LNCaP clone FGC (cell line): Measurements from ENCODE around the gene ARHGAP15.

Experiments used
- DNase-seq: peaks from one replicate; pipeline ENCODE4 v3.0.0-alpha.2; 2011; ENCODE audit warnings: low read depth
- H3K4me3 ChIP-seq: 2 replicates; pipeline ENCODE4 v1.5.1; 2011; ENCODE audit warnings: mild to moderate bottlenecking, low read depth, low read length, control low read depth
- TF ChIP-seq, protein P1 (sequence below): IDR thresholded peaks from 2 replicates; pipeline ENCODE4 v1.5.1; 2012; ENCODE audit warnings: mild to moderate bottlenecking; ENCODE audit not compliant: control insufficient read depth, insufficient read depth; ENCODE audit errors: extremely low read depth

The ARHGAP15 gene

DNA sequence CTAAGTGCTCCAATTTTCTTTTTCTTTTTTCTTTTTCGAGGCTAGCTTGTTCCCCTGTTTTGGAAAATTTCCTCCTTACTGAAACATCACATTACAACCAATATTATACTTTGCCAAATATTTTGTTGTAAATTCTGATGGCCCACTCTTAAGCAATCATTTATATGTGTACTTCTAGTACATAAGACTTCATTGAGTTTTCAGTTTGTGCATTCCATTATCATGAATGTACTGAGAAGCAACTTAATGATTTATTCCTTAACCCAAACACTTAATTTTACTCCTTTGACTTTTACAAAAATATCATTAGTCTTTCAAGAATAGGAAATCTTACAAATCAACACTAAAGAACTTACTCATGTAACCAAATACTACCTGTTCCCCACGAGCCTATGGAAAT, 242.4 kb downstream of the ARHGAP15 start:
- no peak for DNase-seq
- TF ChIP-seq, protein P1, sequence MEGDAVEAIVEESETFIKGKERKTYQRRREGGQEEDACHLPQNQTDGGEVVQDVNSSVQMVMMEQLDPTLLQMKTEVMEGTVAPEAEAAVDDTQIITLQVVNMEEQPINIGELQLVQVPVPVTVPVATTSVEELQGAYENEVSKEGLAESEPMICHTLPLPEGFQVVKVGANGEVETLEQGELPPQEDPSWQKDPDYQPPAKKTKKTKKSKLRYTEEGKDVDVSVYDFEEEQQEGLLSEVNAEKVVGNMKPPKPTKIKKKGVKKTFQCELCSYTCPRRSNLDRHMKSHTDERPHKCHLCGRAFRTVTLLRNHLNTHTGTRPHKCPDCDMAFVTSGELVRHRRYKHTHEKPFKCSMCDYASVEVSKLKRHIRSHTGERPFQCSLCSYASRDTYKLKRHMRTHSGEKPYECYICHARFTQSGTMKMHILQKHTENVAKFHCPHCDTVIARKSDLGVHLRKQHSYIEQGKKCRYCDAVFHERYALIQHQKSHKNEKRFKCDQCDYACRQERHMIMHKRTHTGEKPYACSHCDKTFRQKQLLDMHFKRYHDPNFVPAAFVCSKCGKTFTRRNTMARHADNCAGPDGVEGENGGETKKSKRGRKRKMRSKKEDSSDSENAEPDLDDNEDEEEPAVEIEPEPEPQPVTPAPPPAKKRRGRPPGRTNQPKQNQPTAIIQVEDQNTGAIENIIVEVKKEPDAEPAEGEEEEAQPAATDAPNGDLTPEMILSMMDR: no peak
- no peak overlapping the region for H3K4me3 ChIP-seq

DNA sequence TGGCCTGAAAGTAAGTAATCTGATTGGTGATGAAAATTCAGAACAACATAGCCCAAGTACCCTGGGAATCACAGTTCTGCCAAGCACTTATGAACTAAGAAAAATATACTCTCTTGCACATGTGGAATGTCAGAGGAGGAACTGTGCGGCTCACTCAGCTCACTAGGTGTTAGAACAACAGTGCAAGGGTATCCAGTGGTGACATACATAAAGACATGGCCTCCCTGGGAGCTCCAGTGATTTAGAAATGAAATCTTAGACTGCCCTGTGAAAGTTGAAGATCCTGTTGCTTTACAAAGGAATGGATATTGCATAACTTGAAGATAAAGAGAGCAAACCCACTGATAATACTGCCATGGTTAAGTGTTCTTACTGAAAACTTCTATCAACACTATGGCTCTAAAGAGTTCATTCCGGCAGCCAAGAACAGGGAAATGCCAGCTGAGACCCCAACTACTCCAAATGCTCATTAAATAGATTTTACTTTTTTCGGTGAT, 246.2 kb downstream of the ARHGAP15 start:
- TF ChIP-seq, protein P1: no peak

DNA sequence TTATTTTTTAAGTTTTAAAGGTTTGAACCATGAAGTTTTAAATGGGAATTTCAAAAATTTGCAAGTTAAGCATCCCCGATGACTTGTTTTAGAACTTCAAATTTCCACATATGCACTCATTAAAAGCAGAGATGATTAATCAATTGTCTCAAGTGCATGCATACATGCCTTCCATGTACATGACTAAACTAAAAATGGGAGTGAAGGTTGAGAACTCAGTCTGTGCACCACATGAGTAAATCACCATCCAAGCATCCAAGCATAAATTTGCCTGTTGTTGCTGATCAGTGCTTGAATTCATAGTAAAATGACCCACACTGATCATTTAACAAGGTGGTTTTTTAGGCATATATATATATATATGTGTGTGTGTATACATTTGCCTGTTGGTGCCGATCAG, 249.8 kb downstream of the ARHGAP15 start:
- DNase-seq: no peak
- TF ChIP-seq, protein P1: no peak
- H3K4me3 ChIP-seq: no peak overlapping the region

More for the DNA sequence above, 246.2 kb downstream of the ARHGAP15 start:
- DNase-seq: no peak
- H3K4me3 ChIP-seq: no peak overlapping the region

DNA sequence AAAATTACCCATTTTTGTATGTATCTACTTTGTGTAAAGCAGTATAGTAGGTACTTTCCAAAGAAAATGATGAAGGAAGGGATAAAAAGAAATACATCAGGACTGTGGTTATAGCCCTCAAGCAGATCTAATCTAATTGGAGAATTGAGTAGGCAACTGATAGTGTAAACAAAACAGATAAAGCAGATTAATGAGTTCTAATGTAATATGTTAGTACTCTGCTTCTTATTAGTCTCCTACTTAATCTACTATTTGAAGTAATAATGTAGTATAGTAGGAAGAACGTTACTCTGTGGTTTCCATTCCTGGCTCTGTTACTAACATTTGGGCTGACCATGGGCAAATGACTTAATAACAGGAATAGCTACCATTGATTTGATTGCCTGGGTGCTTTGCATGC, 250.7 kb downstream of the ARHGAP15 start:
- no peak for DNase-seq
- no peak overlapping the region for H3K4me3 ChIP-seq
- TF ChIP-seq, protein P1: no peak

DNA sequence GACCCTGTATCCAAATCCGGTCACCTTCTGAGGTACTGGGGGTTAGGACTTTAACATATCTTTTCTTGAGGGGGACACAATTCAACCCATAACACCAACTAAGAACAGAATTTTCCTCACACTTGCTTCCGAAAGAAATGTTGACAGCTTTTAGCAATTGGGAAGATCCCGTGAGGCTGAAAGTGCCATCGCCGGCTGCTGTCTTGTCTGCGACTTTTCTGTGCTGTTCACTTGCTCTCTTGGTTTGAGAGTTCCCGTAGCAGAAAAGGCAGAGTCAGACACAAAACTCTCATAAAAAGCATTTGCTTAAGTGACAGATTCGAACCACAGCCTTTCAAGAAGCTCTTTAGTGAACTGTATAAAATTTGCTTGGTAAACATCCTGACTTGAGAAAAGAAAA, 253.4 kb downstream of the ARHGAP15 start:
- DNase-seq: no peak
- H3K4me3 ChIP-seq: no peak overlapping the region
- TF ChIP-seq, protein P1: no peak

DNA sequence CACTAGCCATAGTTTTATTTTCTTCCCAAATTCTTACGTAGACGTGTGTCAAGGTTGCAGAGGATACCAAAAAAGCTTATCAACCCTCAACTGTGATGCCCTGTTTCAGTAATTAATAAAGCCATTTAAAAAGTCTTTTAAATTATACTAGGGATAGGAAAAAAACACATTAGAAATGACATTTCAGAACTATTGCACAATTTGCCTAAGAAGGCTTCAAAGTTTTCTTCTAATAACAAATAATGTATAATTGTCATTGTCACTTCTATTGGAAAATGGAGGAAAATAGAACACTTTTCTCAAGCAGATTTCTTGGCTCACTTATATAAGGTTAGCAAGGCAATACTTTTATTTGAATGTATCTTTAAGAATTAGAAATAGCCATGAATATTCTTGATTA, 253.8 kb downstream of the ARHGAP15 start:
- no peak for DNase-seq
- no peak overlapping the region for H3K4me3 ChIP-seq
- TF ChIP-seq, protein P1: no peak

DNA sequence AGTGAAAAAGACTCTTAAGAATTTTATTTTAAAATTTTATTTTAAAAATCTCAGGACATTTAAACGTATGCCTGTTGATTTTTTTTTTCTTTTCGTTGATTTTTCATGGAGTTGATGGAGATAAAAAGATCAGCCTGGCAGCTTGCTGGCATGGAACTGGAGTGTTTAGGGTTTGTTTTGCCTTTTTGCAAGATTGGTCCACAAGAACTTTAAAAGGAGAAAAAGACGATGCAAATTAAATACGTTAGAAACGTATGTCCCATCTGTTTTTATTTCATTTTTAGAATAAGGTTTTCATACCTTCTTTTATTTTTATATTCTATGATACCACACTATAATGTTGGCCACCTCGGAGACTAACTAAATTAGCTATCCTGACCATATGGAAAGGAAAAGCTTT, 254.9 kb downstream of the ARHGAP15 start:
- TF ChIP-seq, protein P1: no peak
- no peak for DNase-seq
- H3K4me3 ChIP-seq: no peak overlapping the region
